Measurements from ENCODE around the gene ABCD3. TPM values are rescaled to one million over a fixed set of nuclear protein-coding genes. Genes with fewer than 3 reads are reported as not detected.

ABCD3 gene
- total RNA-seq, 1 experiment from 2014 or later: 93.4 TPM

Other genes starting within 250 kb of the ABCD3 start
- gene ARHGAP29, start 180.8 kb upstream of the ABCD3 start, total RNA-seq (2022): 30.3 and 31.4 TPM in 2 replicates
- gene F3, start 123.4 kb downstream of the ABCD3 start, total RNA-seq (2022): 21.7 and 28.5 TPM in 2 replicates

All from Caco-2 (cell line).